ENCODE data around the gene MYMX. TPM values are rescaled to one million over a fixed set of nuclear protein-coding genes. Genes with fewer than 3 reads are reported as not detected.

The MYMX gene
- total RNA-seq, 4 donors from 2014 or later = not detected

GRCh38 chr6:44250067-44250717, 33.5 kb downstream of the MYMX start:
- WGBS, 2 donors = 76 to 77% methylated on average over 6 of the region's 6 CpGs
- Histone ChIP-seq H3K4me3 (no peak overlapping the region), H3K9me3 (no peaks in the 10 kb centered on the region), H3K4me1 (peaks cover 0 to 71% (median 18%) of the 10 kb centered on the region in 4 donors), H3K36me3 (peaks cover 6 to 66% (median 27%) of the 10 kb centered on the region in 3 donors), H3K27ac (no peak overlapping the region), H3K27me3 (no peaks in the 10 kb centered on the region)
- DNase-seq (ENCODE audit: low spot score in 2 of 2) = no peak
- no peak for TF ChIP-seq POLR2A (IDR thresholded peaks at IDR 0.05)
- TF ChIP-seq, protein P1, sequence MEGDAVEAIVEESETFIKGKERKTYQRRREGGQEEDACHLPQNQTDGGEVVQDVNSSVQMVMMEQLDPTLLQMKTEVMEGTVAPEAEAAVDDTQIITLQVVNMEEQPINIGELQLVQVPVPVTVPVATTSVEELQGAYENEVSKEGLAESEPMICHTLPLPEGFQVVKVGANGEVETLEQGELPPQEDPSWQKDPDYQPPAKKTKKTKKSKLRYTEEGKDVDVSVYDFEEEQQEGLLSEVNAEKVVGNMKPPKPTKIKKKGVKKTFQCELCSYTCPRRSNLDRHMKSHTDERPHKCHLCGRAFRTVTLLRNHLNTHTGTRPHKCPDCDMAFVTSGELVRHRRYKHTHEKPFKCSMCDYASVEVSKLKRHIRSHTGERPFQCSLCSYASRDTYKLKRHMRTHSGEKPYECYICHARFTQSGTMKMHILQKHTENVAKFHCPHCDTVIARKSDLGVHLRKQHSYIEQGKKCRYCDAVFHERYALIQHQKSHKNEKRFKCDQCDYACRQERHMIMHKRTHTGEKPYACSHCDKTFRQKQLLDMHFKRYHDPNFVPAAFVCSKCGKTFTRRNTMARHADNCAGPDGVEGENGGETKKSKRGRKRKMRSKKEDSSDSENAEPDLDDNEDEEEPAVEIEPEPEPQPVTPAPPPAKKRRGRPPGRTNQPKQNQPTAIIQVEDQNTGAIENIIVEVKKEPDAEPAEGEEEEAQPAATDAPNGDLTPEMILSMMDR (IDR thresholded peaks at IDR 0.05) = no peak
- TF ChIP-seq EP300 (IDR thresholded peaks at IDR 0.05) = peak in 1 of 2 donors; percentile 12

GRCh38 chr6:44250718-44251123, 34.0 kb downstream of the MYMX start:
- H3K9me3 ChIP-seq = no peaks in the 10 kb centered on the region
- no peak overlapping the region for H3K27ac ChIP-seq
- H3K4me1 ChIP-seq = peaks cover 0 to 73% (median 18%) of the 10 kb centered on the region in 4 donors
- peaks cover 6 to 71% (median 27%) of the 10 kb centered on the region in 3 donors for H3K36me3 ChIP-seq
- WGBS, 2 donors = 65% methylated on average over 3 of the region's 3 CpGs
- no peak for DNase-seq (ENCODE audit: low spot score in 2 of 2)
- TF ChIP-seq POLR2A (IDR thresholded peaks at IDR 0.05) (no peak), EP300 (IDR thresholded peaks at IDR 0.05) (no peak)
- TF ChIP-seq, protein P1 (IDR thresholded peaks at IDR 0.05) = no peak
- H3K27me3 ChIP-seq = no peaks in the 10 kb centered on the region
- H3K4me3 ChIP-seq = no peak overlapping the region

DNA sequence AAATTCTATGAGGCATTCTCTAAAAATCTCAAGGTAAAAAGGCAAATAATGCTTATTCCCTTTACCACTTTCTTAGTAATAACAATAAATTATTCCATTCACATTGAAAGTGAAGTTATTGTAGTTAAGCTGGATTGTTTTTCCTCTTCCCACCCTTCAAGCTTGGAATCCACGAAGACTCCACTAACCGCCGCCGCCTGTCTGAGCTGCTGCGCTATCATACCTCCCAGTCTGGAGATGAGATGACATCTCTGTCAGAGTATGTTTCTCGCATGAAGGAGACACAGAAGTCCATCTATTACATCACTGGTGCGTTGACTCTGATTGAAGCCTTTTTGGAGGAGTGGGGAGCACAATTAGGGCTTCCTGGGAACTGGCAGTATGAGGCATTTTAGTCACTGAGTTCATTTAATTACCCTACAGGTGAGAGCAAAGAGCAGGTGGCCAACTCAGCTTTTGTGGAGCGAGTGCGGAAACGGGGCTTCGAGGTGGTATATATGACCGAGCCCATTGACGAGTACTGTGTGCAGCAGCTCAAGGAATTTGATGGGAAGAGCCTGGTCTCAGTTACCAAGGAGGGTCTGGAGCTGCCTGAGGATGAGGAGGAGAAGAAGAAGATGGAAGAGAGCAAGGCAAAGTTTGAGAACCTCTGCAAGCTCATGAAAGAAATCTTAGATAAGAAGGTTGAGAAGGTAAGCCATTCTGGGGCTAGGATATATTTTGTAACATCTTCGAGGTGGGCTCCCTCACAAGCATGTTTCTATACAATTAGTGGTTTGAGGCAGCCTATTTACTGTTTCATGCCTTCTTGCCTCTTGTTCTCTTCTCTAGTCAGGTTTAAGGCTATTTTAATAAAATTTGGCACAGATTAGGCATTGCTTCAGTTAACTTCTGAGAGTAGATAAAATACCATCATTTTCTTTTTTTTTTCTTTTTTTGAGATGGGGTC, 35.1 kb downstream of the MYMX start:
- no peak overlapping the region for H3K4me3 ChIP-seq
- peaks cover 6 to 71% (median 27%) of the 10 kb centered on the region in 3 donors for H3K36me3 ChIP-seq
- H3K27me3 ChIP-seq = no peaks in the 10 kb centered on the region
- peaks cover 0 to 78% (median 27%) of the 10 kb centered on the region in 4 donors for H3K4me1 ChIP-seq
- TF ChIP-seq EP300 (IDR thresholded peaks at IDR 0.05) (no peak), POLR2A (IDR thresholded peaks at IDR 0.05) (no peak)
- TF ChIP-seq, protein P1 (IDR thresholded peaks at IDR 0.05) = no peak
- DNase-seq (ENCODE audit: low spot score in 2 of 2) = no peak
- 90 to 92% methylated on average over 14 of the region's 14 CpGs for WGBS, 2 donors
- H3K27ac ChIP-seq = no peak overlapping the region
- no peaks in the 10 kb centered on the region for H3K9me3 ChIP-seq

- H3K4me1 ChIP-seq = peaks cover 0 to 82% (median 25%) of the 10 kb centered on the region in 4 donors
These were observed 36.8 kb downstream of the MYMX start for GRCh38 chr6:44253307-44254101.

More at GRCh38 chr6:44253307-44254101, 36.8 kb downstream of the MYMX start:
- TF ChIP-seq POLR2A (IDR thresholded peaks at IDR 0.05) = no peak
- TF ChIP-seq, protein P1 (IDR thresholded peaks at IDR 0.05) = peak in 3 of 5 experiments; percentile 24 to 30 (median 26)
- H3K27ac ChIP-seq = peak overlapping the region in 1 of 4 donors; percentile 4
- 66 to 70% methylated on average over 10 of the region's 10 CpGs for WGBS, 2 donors
- H3K27me3 ChIP-seq = no peaks in the 10 kb centered on the region
- DNase-seq (ENCODE audit: low spot score in 2 of 2) = no peak
- H3K9me3 ChIP-seq = no peaks in the 10 kb centered on the region
- H3K36me3 ChIP-seq = peaks cover 6 to 73% (median 27%) of the 10 kb centered on the region in 3 donors
- no peak overlapping the region for H3K4me3 ChIP-seq

All from tibial nerve (tissue), 4 donors.